Urinary bladder (tissue), 4 donors: ENCODE data around the gene TREML2. TPM values are rescaled to one million over a fixed set of nuclear protein-coding genes. Genes with fewer than 3 reads are reported as not detected.

Source experiments
- DNase-seq: peaks from one replicate; pipeline ENCODE4 v3.0.0-alpha.2; 2015; ENCODE audit errors: extremely low spot score
- H3K27ac ChIP-seq: one replicate; pipeline ENCODE4 v1.5.1; 2013; ENCODE audit warnings: low read depth, mild to moderate bottlenecking, moderate library complexity
- H3K36me3 ChIP-seq: one replicate; pipeline ENCODE4 v1.6.1; 2013; ENCODE audit warnings: mild to moderate bottlenecking, moderate library complexity; ENCODE audit not compliant: insufficient read depth
- H3K4me1 ChIP-seq: one replicate; pipeline ENCODE4 v1.6.1; 2013; ENCODE audit warnings: mild to moderate bottlenecking, moderate library complexity; ENCODE audit not compliant: insufficient read depth
- H3K4me3 ChIP-seq: one replicate; pipeline ENCODE4 v1.5.1; 2013; ENCODE audit warnings: low read depth, low read length
- WGBS: extraction: QIAGEN DNeasy Blood & Tissue Kit; methylation state at CpG from one replicate; pipeline ENCODE4 v1.1.7; 2013; 5-methylcytosine and 5-hydroxymethylcytosine counted together
- polyA plus RNA-seq: library from polyadenylated mRNA; stranded (reverse); fragments of 200-250 nt; gene quantifications from one replicate; pipeline ENCODE4 v1.2.3, GENCODE V29; 2013
- total RNA-seq: library from RNA; depleted of rRNA; stranded (reverse); fragments of >200 nt; gene quantifications from one replicate; pipeline ENCODE4 v1.2.3, GENCODE V29; 2014
- donor health status: healthy with polysubstance abuse.
- donor health status: healthy.

The TREML2 gene
- total and polyA plus RNA-seq, 2 donors, result 0.10 to 0.11 TPM

- no peak overlapping the region for H3K27ac ChIP-seq
- DNase-seq, result no peak
- no peak overlapping the region for H3K4me3 ChIP-seq
- no peaks in the 10 kb centered on the region for H3K4me1 ChIP-seq
- 86% methylated on average over 10 of the region's 10 CpGs for WGBS
- no peaks in the 10 kb centered on the region for H3K36me3 ChIP-seq
These were observed 39.6 kb downstream of the TREML2 start for GRCh38 chr6:41161380-41161779.

GRCh38 chr6:41160933-41161332 is 40.0 kb downstream of the TREML2 start:
- Histone ChIP-seq H3K4me3 (no peak overlapping the region), H3K36me3 (no peaks in the 10 kb centered on the region), H3K4me1 (no peaks in the 10 kb centered on the region), H3K27ac (no peak overlapping the region)
- no peak for DNase-seq
- 80% methylated on average over 3 of the region's 3 CpGs for WGBS

GRCh38 chr6:41159415-41160082 is 41.4 kb downstream of the TREML2 start:
- Histone ChIP-seq H3K36me3 (no peaks in the 10 kb centered on the region), H3K4me1 (no peaks in the 10 kb centered on the region), H3K27ac (no peak overlapping the region), H3K4me3 (no peak overlapping the region)
- WGBS, result 48% methylated on average over 12 of the region's 12 CpGs
- DNase-seq, result peak; percentile 4

GRCh38 chr6:41157323-41157722 is 43.6 kb downstream of the TREML2 start:
- no peak overlapping the region for H3K4me3 ChIP-seq
- no peaks in the 10 kb centered on the region for H3K4me1 ChIP-seq
- H3K36me3 ChIP-seq, result no peaks in the 10 kb centered on the region
- no peak overlapping the region for H3K27ac ChIP-seq
- WGBS, result 88% methylated on average over 5 of the region's 5 CpGs
- DNase-seq, result no peak

GRCh38 chr6:41156771-41157170 is 44.2 kb downstream of the TREML2 start:
- Histone ChIP-seq H3K27ac (no peak overlapping the region), H3K4me3 (no peak overlapping the region), H3K36me3 (no peaks in the 10 kb centered on the region), H3K4me1 (no peaks in the 10 kb centered on the region)
- no peak for DNase-seq
- 86% methylated on average over 6 of the region's 6 CpGs for WGBS

- no peak for DNase-seq
- no peaks in the 10 kb centered on the region for H3K4me1 ChIP-seq
- H3K4me3 ChIP-seq, result no peak overlapping the region
- WGBS, result 95% methylated on average over 4 of the region's 4 CpGs
- H3K36me3 ChIP-seq, result no peaks in the 10 kb centered on the region
- no peak overlapping the region for H3K27ac ChIP-seq
These were observed 44.9 kb downstream of the TREML2 start for GRCh38 chr6:41156001-41156400.

- DNase-seq, result no peak
- 31% methylated on average over 7 of the region's 7 CpGs for WGBS
- Histone ChIP-seq H3K4me1 (no peaks in the 10 kb centered on the region), H3K4me3 (no peak overlapping the region), H3K36me3 (no peaks in the 10 kb centered on the region), H3K27ac (no peak overlapping the region)
These were observed 45.7 kb downstream of the TREML2 start for GRCh38 chr6:41155132-41155805.

GRCh38 chr6:41153992-41154625 is 46.8 kb downstream of the TREML2 start, which contains the start of gene TREML1:
TREML1 (minus strand) TSS chr6:41154347; CDS start chr6:41154288, 59 bp downstream.
- 76% methylated on average over 5 of the region's 5 CpGs for WGBS
- Histone ChIP-seq H3K27ac (no peak within 1 kb of the TSS), H3K4me3 (no peak within 1 kb of the TSS), H3K36me3 (no peaks in the 10 kb centered on the region), H3K4me1 (no peaks in the 10 kb centered on the region)
- DNase-seq, result no peak

- Histone ChIP-seq H3K4me3 (no peak overlapping the region), H3K36me3 (no peaks in the 10 kb centered on the region), H3K4me1 (no peaks in the 10 kb centered on the region), H3K27ac (no peak overlapping the region)
- no peak for DNase-seq
- 77% methylated on average over 4 of the region's 4 CpGs for whole genome bisulfite sequencing
These were observed 47.5 kb downstream of the TREML2 start for GRCh38 chr6:41153451-41153850.

- Histone ChIP-seq H3K27ac (no peak overlapping the region), H3K4me3 (no peak overlapping the region), H3K4me1 (no peaks in the 10 kb centered on the region), H3K36me3 (no peaks in the 10 kb centered on the region)
- DNase-seq, result no peak
- 89% methylated on average over 1 of the region's 1 CpG for WGBS
These were observed 50.3 kb downstream of the TREML2 start for GRCh38 chr6:41150671-41151070.

GRCh38 chr6:41147917-41148316 is 53.0 kb downstream of the TREML2 start:
- no peak overlapping the region for H3K27ac ChIP-seq
- DNase-seq, result no peak
- H3K36me3 ChIP-seq, result no peaks in the 10 kb centered on the region
- H3K4me1 ChIP-seq, result no peaks in the 10 kb centered on the region
- 100% methylated on average over 1 of the region's 1 CpG for WGBS
- no peak overlapping the region for H3K4me3 ChIP-seq
